Measurements from ENCODE around the gene ATP5PD.
"Not testable (repeated sequence)": the region's sequence is repeated elsewhere in the genome, so short reads cannot be mapped to it uniquely, and the experiment has no call there.

Gene ATP5PD

DNA sequence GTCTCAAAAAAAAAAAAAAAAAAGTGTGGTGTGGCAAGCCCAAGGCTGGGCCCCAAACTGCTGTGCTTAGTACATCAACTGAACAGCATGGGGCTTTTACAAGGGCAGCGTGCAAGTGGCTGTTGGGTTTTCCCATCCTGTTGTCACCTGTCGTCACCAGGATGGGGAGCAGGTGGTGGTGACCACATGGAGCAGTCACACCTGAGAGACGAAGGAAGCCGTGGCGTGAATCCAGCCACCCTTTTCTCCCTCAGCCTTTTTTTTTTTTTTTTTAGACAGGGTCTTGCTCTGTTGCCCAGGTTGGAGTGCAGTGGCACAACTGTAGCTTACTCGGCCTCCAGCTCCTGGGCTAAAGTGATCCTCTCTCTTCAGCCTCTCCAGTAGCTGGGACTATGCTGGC lies 38.4 kb downstream of the ATP5PD start:
- DNase-seq (ENCODE audit: low spot score in 2 of 2) (no peak), ATAC-seq (ENCODE audit: low read depth) (no peak)
- H3K4me3 Mint-ChIP-seq = no peak overlapping the region
- H3K9me3 Mint-ChIP-seq = no peaks in the 10 kb centered on the region
- H3K27ac Mint-ChIP-seq = no peak overlapping the region
- peaks cover 5% of the 10 kb centered on the region for H3K4me1 Mint-ChIP-seq
- no peaks in the 10 kb centered on the region for H3K36me3 Mint-ChIP-seq
- peaks cover 7% of the 10 kb centered on the region for H3K27me3 Mint-ChIP-seq

GRCh38 chr17:75006653-75007052 lies 40.1 kb downstream of the ATP5PD start:
- no peaks in the 10 kb centered on the region for H3K4me1 Mint-ChIP-seq
- H3K36me3 Mint-ChIP-seq = no peaks in the 10 kb centered on the region
- no peak for ATAC-seq (ENCODE audit: low read depth)
- no peak overlapping the region for H3K4me3 Mint-ChIP-seq
- no peak for DNase-seq (ENCODE audit: low spot score in 2 of 2)
- H3K9me3 Mint-ChIP-seq = no peaks in the 10 kb centered on the region
- H3K27me3 Mint-ChIP-seq = peaks cover 9% of the 10 kb centered on the region
- H3K27ac Mint-ChIP-seq = no peak overlapping the region

- H3K9me3 Mint-ChIP-seq = not testable (repeated sequence)
These were observed 40.7 kb downstream of the ATP5PD start for GRCh38 chr17:75006084-75006483.

DNA sequence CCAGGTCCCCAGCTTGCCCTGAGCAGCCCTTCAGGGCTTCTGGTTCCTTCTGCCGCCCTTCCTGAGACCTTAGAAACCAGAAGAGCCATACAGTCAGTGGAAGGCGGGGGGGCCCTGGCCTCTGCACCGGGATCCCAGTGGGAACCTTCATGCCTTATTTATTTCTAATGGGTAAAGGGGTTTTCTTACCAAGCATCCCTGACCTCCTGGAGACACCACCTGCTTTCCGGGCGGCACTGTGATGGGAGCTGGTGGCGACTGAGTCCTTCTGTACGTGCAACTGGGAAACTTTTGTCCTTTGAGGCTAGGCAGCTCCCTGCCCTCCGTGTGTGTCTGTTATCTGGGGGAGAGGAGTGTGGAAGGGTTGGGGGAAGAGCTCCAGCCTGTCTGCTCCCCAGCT lies 41.5 kb downstream of the ATP5PD start:
- no peaks in the 10 kb centered on the region for H3K4me1 Mint-ChIP-seq
- peaks cover 9% of the 10 kb centered on the region for H3K27me3 Mint-ChIP-seq
- no peaks in the 10 kb centered on the region for H3K36me3 Mint-ChIP-seq
- H3K4me3 Mint-ChIP-seq = no peak overlapping the region
- DNase-seq (ENCODE audit: low spot score in 2 of 2) (no peak), ATAC-seq (ENCODE audit: low read depth) (no peak)
- H3K27ac Mint-ChIP-seq = no peak overlapping the region
- H3K9me3 Mint-ChIP-seq = no peaks in the 10 kb centered on the region

More at GRCh38 chr17:75006084-75006483, 40.7 kb downstream of the ATP5PD start:
- H3K4me3 Mint-ChIP-seq; ATAC-seq (ENCODE audit: low read depth); H3K27ac Mint-ChIP-seq; H3K36me3 Mint-ChIP-seq; H3K4me1 Mint-ChIP-seq; H3K27me3 Mint-ChIP-seq; DNase-seq (ENCODE audit: low spot score in 2 of 2): not testable (repeated sequence)

DNA sequence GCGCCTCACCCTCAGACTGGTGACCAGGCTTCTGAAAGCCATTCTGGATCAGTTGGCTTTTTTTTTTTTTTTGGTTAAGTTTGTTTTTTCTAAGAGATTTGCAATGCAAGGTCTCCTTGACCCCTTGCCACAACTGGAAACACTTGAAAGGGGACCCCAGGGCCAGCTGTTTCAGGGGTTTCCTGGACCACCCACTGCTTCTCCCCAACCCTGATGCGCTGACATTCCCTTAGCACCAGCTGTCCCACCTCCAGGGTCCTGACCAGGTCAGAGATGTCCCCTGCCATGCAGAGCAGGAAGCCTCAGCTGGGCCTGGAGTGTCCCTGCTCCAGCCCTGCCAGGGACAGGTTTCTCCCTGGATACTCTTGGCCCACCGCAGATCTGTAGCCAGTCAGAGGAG lies 42.4 kb downstream of the ATP5PD start:
- DNase-seq (ENCODE audit: low spot score in 2 of 2) (no peak), ATAC-seq (ENCODE audit: low read depth) (no peak)
- Mint-ChIP-seq H3K27ac (no peak overlapping the region), H3K9me3 (no peaks in the 10 kb centered on the region), H3K36me3 (no peaks in the 10 kb centered on the region), H3K4me3 (no peak overlapping the region), H3K4me1 (no peaks in the 10 kb centered on the region), H3K27me3 (peaks cover 9% of the 10 kb centered on the region)

- Mint-ChIP-seq H3K9me3 (no peaks in the 10 kb centered on the region), H3K27me3 (peaks cover 8% of the 10 kb centered on the region), H3K4me3 (no peak overlapping the region), H3K36me3 (no peaks in the 10 kb centered on the region), H3K4me1 (no peaks in the 10 kb centered on the region), H3K27ac (no peak overlapping the region)
- DNase-seq (ENCODE audit: low spot score in 2 of 2) (no peak), ATAC-seq (ENCODE audit: low read depth) (no peak)
These were observed 42.8 kb downstream of the ATP5PD start for GRCh38 chr17:75003957-75004355.

DNA sequence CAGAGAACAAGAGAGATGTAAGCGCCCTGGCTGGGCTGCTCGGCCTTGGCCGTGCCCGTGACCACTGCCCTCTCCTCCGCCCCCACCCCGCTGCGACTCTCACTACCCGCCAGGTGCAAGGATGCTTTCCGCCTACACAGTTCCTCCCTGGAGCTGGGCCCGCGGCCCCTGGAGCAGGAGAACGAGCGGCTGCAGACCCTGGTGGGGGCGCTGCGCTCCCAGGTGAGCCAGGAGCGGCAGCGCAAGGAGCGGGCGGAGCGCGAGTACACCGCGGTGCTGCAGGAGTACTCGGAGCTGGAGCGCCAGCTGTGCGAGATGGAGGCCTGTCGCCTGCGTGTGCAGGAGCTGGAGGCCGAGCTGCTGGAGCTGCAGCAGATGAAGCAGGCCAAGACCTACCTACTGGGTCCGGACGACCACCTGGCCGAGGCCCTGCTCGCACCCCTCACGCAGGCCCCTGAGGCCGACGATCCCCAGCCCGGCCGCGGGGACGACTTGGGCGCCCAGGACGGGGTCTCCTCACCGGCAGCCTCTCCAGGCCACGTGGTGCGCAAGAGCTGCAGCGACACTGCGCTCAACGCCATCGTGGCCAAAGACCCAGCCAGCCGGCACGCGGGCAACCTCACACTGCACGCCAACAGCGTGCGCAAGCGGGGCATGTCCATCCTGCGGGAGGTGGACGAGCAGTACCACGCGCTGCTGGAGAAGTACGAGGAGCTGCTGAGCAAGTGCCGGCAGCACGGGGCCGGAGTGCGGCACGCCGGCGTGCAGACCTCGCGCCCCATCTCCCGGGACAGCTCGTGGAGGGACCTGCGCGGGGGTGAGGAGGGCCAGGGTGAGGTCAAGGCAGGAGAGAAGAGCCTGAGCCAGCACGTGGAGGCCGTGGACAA lies 43.5 kb downstream of the ATP5PD start:
- H3K36me3 Mint-ChIP-seq = no peaks in the 10 kb centered on the region
- peaks cover 5% of the 10 kb centered on the region for H3K27me3 Mint-ChIP-seq
- H3K4me1 Mint-ChIP-seq = no peaks in the 10 kb centered on the region
- no peak for ATAC-seq (ENCODE audit: low read depth)
- no peak overlapping the region for H3K27ac Mint-ChIP-seq
- no peak overlapping the region for H3K4me3 Mint-ChIP-seq
- no peak for DNase-seq (ENCODE audit: low spot score in 2 of 2)
- H3K9me3 Mint-ChIP-seq = no peaks in the 10 kb centered on the region

- DNase-seq (ENCODE audit: low spot score in 2 of 2) (no peak), ATAC-seq (ENCODE audit: low read depth) (no peak)
- H3K4me3 Mint-ChIP-seq = no peak overlapping the region
- H3K36me3 Mint-ChIP-seq = no peaks in the 10 kb centered on the region
- no peaks in the 10 kb centered on the region for H3K9me3 Mint-ChIP-seq
- no peaks in the 10 kb centered on the region for H3K4me1 Mint-ChIP-seq
- H3K27me3 Mint-ChIP-seq = peaks cover 5% of the 10 kb centered on the region
- no peak overlapping the region for H3K27ac Mint-ChIP-seq
These were observed 44.6 kb downstream of the ATP5PD start for GRCh38 chr17:75001915-75002843.

DNA sequence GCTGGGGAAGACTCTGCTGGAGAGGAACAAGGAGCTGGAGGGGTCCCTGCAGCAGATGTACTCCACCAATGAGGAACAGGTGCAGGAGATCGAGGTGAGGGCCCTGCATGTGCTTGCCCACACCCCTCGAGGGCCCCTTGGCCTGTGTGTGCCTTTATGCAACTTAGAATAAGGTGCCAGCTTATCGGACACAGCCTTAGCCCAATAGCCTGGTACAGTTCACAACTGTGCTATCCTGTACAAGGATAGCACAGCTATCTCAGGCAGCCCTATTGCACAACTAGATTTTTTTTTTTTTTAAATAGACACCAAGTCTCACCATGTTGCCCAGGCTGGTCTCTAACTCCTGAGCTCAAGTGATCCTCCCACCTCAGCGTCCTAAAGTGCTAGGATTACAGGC lies 47.2 kb downstream of the ATP5PD start:
- no peaks in the 10 kb centered on the region for H3K4me1 Mint-ChIP-seq
- H3K27me3 Mint-ChIP-seq = peaks cover 2% of the 10 kb centered on the region
- H3K27ac Mint-ChIP-seq = no peak overlapping the region
- H3K4me3 Mint-ChIP-seq = no peak overlapping the region
- H3K36me3 Mint-ChIP-seq = no peaks in the 10 kb centered on the region
- ATAC-seq (ENCODE audit: low read depth) (no peak), DNase-seq (ENCODE audit: low spot score in 2 of 2) (no peak)
- H3K9me3 Mint-ChIP-seq = no peaks in the 10 kb centered on the region

DNA sequence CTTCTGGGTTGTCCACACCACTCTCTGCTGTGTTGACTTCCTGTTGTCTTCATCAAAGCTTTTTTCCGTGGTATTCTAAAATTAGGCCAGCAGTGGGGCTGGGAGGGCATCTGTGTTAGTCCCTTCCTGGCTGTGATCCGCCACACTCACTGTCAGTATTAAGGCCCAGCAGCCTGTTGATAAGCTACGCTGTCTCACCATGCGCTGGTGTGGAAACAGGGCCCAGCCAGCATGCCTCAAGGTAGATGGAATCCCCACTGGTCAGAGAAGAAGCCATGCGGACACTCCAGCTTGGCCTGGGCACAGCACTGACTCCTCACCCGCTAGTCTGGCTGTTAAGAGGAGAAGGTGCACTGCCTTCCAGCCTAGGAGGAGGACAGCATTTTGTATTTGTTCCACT lies 48.0 kb downstream of the ATP5PD start:
- DNase-seq (ENCODE audit: low spot score in 2 of 2) (no peak), ATAC-seq (ENCODE audit: low read depth) (no peak)
- Mint-ChIP-seq H3K27ac (no peak overlapping the region), H3K4me3 (no peak overlapping the region), H3K4me1 (no peaks in the 10 kb centered on the region), H3K9me3 (no peaks in the 10 kb centered on the region), H3K27me3 (peaks cover 2% of the 10 kb centered on the region), H3K36me3 (no peaks in the 10 kb centered on the region)

GRCh38 chr17:74995847-74996246 lies 50.9 kb downstream of the ATP5PD start:
- no peaks in the 10 kb centered on the region for H3K36me3 Mint-ChIP-seq
- DNase-seq (ENCODE audit: low spot score in 2 of 2) = no peak
- H3K27ac Mint-ChIP-seq = no peak overlapping the region
- H3K9me3 Mint-ChIP-seq = no peaks in the 10 kb centered on the region
- peaks cover 3% of the 10 kb centered on the region for H3K27me3 Mint-ChIP-seq
- no peak overlapping the region for H3K4me3 Mint-ChIP-seq
- peaks cover 4% of the 10 kb centered on the region for H3K4me1 Mint-ChIP-seq
- ATAC-seq (ENCODE audit: low read depth) = no peak

DNA sequence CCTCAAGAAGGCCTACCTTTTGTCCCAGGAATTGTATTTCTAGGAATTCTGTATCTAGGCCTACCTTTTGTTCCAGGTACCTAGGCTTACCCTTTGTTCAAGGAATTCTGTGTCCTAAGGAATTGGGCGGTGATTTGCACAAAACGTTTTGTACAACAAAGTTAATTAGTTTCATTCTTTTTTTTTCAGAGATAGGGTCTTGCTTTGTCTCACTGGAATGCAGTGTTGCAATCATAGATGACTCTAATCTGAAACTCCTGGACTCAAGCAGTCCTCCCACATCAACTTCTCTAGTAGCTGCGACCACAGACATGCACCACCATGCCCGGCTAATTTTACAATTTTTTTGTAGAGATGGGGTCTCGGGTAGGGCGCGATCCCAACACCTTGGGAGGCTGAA lies 52.3 kb downstream of the ATP5PD start:
- H3K36me3 Mint-ChIP-seq = no peaks in the 10 kb centered on the region
- H3K27ac Mint-ChIP-seq = no peak overlapping the region
- H3K9me3 Mint-ChIP-seq = no peaks in the 10 kb centered on the region
- H3K27me3 Mint-ChIP-seq = peaks cover 3% of the 10 kb centered on the region
- DNase-seq (ENCODE audit: low spot score in 2 of 2) (no peak), ATAC-seq (ENCODE audit: low read depth) (no peak)
- H3K4me3 Mint-ChIP-seq = no peak overlapping the region
- H3K4me1 Mint-ChIP-seq = peaks cover 4% of the 10 kb centered on the region

DNA sequence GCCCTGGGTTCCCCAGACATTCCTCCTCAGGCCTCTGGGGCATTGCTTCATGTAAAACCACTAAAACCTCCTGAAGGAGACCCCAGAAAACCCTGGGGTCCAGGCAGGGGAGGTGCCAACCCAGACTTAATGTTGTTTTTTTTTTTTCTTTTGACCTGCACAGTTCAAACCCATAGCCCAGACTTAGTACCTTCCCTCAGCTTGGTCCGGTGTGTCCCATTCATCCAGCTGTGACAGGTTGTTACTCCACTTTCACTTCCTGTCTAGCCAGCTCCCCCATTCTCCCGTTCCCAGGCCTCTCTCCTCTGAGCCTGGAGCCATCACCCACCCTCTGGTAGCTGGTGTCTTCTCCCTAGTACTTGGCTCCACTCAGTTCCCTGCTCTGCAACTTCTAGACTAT lies 54.5 kb downstream of the ATP5PD start:
- Mint-ChIP-seq H3K9me3 (no peaks in the 10 kb centered on the region), H3K27me3 (peaks cover 3% of the 10 kb centered on the region), H3K36me3 (no peaks in the 10 kb centered on the region), H3K4me1 (peaks cover 5% of the 10 kb centered on the region), H3K27ac (no peak overlapping the region), H3K4me3 (no peak overlapping the region)
- ATAC-seq (ENCODE audit: low read depth) (no peak), DNase-seq (ENCODE audit: low spot score in 2 of 2) (no peak)

DNA sequence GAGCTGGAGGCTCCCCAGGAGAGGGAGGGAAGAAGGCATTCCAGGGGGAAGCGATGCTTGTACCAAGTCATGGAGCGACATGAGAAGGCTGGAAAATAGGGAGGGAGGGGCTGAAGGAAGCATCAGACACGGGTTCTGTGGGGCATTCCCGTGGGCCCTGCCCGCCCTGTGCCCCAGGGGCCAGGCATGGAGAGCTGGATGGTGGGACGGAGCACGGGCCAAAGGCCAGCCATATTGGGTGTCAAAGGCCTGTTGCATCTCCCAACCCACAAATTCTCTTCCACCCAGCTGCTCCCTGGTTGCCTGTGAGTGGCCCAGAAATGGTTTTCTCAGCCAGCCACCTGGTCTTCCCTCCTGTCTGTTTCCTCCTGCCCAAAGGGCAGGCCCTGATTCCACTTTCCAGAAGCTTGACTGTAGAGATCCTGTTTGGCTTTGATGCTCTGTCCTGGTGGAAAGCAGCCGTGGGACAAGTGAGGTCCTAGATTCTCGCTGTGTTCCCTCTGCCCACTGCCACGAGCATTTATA lies 56.1 kb downstream of the ATP5PD start:
- no peak for DNase-seq (ENCODE audit: low spot score in 2 of 2)
- Mint-ChIP-seq H3K4me3 (no peak overlapping the region), H3K9me3 (no peaks in the 10 kb centered on the region), H3K27me3 (peaks cover 5% of the 10 kb centered on the region), H3K36me3 (no peaks in the 10 kb centered on the region), H3K4me1 (peaks cover 7% of the 10 kb centered on the region), H3K27ac (no peak overlapping the region)
- no peak for ATAC-seq (ENCODE audit: low read depth)
